Activated CD8-positive, alpha-beta memory T cell treated with anti-CD3 and anti-CD28 coated beads, Interleukin-2, amount 50 U/mL, for 48 hours (primary cell): ENCODE data around the gene ROPN1L.
"Not testable (repeated sequence)": the region's sequence is repeated elsewhere in the genome, so short reads cannot be mapped to it uniquely, and the experiment has no call there.

Source experiments
- DNase-seq: peaks from one replicate; pipeline ENCODE4 v3.0.0-alpha.2; 2020

Gene ROPN1L

GRCh38 chr5:10480237-10480985 is 38.7 kb downstream of the ROPN1L start:
- no peak for DNase-seq

- DNase-seq = no peak
Observed at GRCh38 chr5:10481241-10481935, 39.7 kb downstream of the ROPN1L start.

- DNase-seq = no peak
Observed at GRCh38 chr5:10482791-10483530, 41.3 kb downstream of the ROPN1L start.

GRCh38 chr5:10484774-10485141 is 43.1 kb downstream of the ROPN1L start:
- DNase-seq = no peak

GRCh38 chr5:10485142-10485795 is 43.6 kb downstream of the ROPN1L start:
- DNase-seq = no peak

GRCh38 chr5:10485897-10486296 is 44.2 kb downstream of the ROPN1L start:
- no peak for DNase-seq

- no peak for DNase-seq
Observed at GRCh38 chr5:10486511-10487344, 45.0 kb downstream of the ROPN1L start.

- no peak for DNase-seq
Observed at GRCh38 chr5:10488144-10488543, 46.5 kb downstream of the ROPN1L start.

GRCh38 chr5:10489810-10490426 is 48.2 kb downstream of the ROPN1L start:
- no peak for DNase-seq

- no peak for DNase-seq
Observed at GRCh38 chr5:10490927-10491672, 49.4 kb downstream of the ROPN1L start.

- no peak for DNase-seq
Observed at GRCh38 chr5:10491673-10492026, 50.0 kb downstream of the ROPN1L start.

- DNase-seq = no peak
Observed at GRCh38 chr5:10493884-10494283, 52.2 kb downstream of the ROPN1L start.

- not testable (repeated sequence) for DNase-seq
Observed at GRCh38 chr5:10494497-10494896, 52.8 kb downstream of the ROPN1L start.

GRCh38 chr5:10497554-10497953 is 55.9 kb downstream of the ROPN1L start:
- DNase-seq = no peak

- DNase-seq = no peak
Observed at GRCh38 chr5:10498350-10498749, 56.7 kb downstream of the ROPN1L start.

- no peak for DNase-seq
Observed at GRCh38 chr5:10499066-10499465, 57.4 kb downstream of the ROPN1L start.

- DNase-seq = no peak
Observed at GRCh38 chr5:10499776-10500175, 58.1 kb downstream of the ROPN1L start.

- DNase-seq = no peak
Observed at GRCh38 chr5:10500669-10501068, 59.0 kb downstream of the ROPN1L start.

GRCh38 chr5:10501554-10502075 is 59.9 kb downstream of the ROPN1L start:
- no peak for DNase-seq

- DNase-seq = no peak
Observed at GRCh38 chr5:10502130-10502529, 60.5 kb downstream of the ROPN1L start.

- DNase-seq = no peak
Observed at GRCh38 chr5:10502578-10502977, 60.9 kb downstream of the ROPN1L start.
